ENCODE results near the gene STK31.

- no peak for TF ChIP-seq CTCF (tag by site-specific recombination; IDR thresholded peaks at IDR 0.05)
- no peak for TF ChIP-seq ZNF155 (tag by site-specific recombination; IDR thresholded peaks at IDR 0.05)
- no peak for TF ChIP-seq REST (tag by site-specific recombination; IDR thresholded peaks at IDR 0.05)
- no peak for TF ChIP-seq HOXD13 (CRISPR knock-in tag; IDR thresholded peaks at IDR 0.05; ENCODE audit: borderline replicate concordance)
Measured at GRCh38 chr7:23661385-23661784, 48.6 kb upstream of the STK31 start.

Measured in HEK293 (cell line).